Small intestine (tissue), 7 donors: Measurements from ENCODE around the gene OCIAD2. TPM values are rescaled to one million over a fixed set of nuclear protein-coding genes. Genes with fewer than 3 reads are reported as not detected.

Experiments used
- DNase-seq, 2 donors: peaks; one replicate each; pipeline versions ENCODE4 v3.0.0 to v3.0.0-alpha.2; 2013
- FAIRE-seq: peaks from 2 replicates; lab custom pipeline; 2012; peaks lifted over from hg19 to GRCh38; lab: Jason Lieb, UNC
- H3K27ac ChIP-seq, 3 donors: one replicate each; pipeline ENCODE4 v1.5.1; 2013; ENCODE audit warnings: low read length in 2 of 3, mild to moderate bottlenecking in 2 of 3, control low read depth in 1 of 3, inconsistent platforms in 1 of 3, low read depth in 1 of 3, moderate library complexity in 1 of 3
- H3K27me3 ChIP-seq, 3 donors: one replicate each; pipeline ENCODE4 v1.6.1; 2013; ENCODE audit warnings: low read length in 3 of 3, inconsistent platforms in 1 of 3; ENCODE audit not compliant: control insufficient read depth in 3 of 3, insufficient read depth in 3 of 3
- H3K36me3 ChIP-seq, 3 donors: one replicate each; pipeline ENCODE4 v1.6.1; 2013; ENCODE audit warnings: low read length in 3 of 3, inconsistent platforms in 1 of 3, low read depth in 1 of 3, mild to moderate bottlenecking in 1 of 3, moderate library complexity in 1 of 3; ENCODE audit not compliant: control insufficient read depth in 3 of 3, insufficient read depth in 2 of 3
- H3K4me1 ChIP-seq, 3 donors: one replicate each; pipeline ENCODE4 v1.6.1; 2013; ENCODE audit warnings: low read length in 2 of 3, inconsistent platforms in 1 of 3, low read depth in 1 of 3, mild to moderate bottlenecking in 1 of 3, moderate library complexity in 1 of 3; ENCODE audit not compliant: control insufficient read depth in 3 of 3, insufficient read depth in 2 of 3
- H3K4me3 ChIP-seq, 3 donors: one replicate each; pipeline ENCODE4 v1.5.1; 2013; ENCODE audit warnings: low read length in 3 of 3, control low read depth in 1 of 3, inconsistent platforms in 1 of 3, low read depth in 1 of 3, mild to moderate bottlenecking in 1 of 3, moderate library complexity in 1 of 3
- H3K9me3 ChIP-seq, 2 donors: one replicate each; pipeline ENCODE4 v1.6.1; 2013; ENCODE audit warnings: low read depth in 1 of 2, low read length in 1 of 2; ENCODE audit not compliant: control insufficient read depth in 2 of 2, insufficient read depth in 1 of 2
- whole genome bisulfite sequencing, 3 donors: extraction: QIAGEN DNeasy Blood & Tissue Kit; methylation state at CpG; one replicate each; pipeline ENCODE4 v1.1.7; 2013; 5-methylcytosine and 5-hydroxymethylcytosine counted together
- polyA plus RNA-seq, 4 donors: library from polyadenylated mRNA; stranded (reverse) in 3 of 4; unstranded in 1 of 4; fragments of 200-250 nt in 3 of 4; fragments of 120-200 nt in 1 of 4; gene quantifications; one replicate each; pipeline versions ENCODE4 v1.2.1 to v1.2.3, GENCODE V29; 2013
- donor health status: healthy with polysubstance abuse.
- donor health status: control.
- donor health status: control.
- donor health status: Bipolar disorder and iron deficiency.
- donor health status: healthy.

The OCIAD2 gene
- polyA plus RNA-seq, 4 donors, result 90.5 to 223 (median 166) TPM

DNA sequence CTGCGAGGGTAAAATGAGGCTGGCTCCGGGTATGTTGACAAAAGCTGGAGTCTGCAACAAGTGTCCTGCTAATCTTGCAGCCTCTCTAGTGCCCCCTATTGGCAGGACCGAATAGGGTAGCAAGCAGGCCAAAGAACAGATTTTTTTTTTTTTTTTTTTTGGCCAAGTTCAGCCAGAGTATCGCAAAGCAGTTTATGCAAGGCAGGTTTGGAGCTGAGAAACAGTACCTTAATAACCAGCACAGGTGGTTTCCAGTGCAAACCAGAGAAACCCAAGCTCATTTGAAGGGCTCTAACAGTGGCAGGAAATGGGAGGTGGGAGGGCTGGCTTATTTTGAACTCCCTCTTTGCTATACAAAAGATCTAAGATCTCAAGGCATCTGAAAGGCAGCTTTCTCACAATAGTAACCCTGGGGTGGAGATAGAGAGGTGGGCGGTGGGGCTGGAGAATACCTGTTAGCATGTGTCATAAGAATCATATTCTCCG is 38.2 kb upstream of the OCIAD2 start:
- H3K27ac ChIP-seq, result no peak overlapping the region

GRCh38 chr4:48944252-48944651 is 37.7 kb upstream of the OCIAD2 start:
- no peak for FAIRE-seq
- no peak overlapping the region for H3K27ac ChIP-seq
- peak in 1 of 2 donors; percentile 51 for DNase-seq

More for the DNA sequence above, 38.2 kb upstream of the OCIAD2 start:
- Histone ChIP-seq H3K36me3 (no peaks in the 10 kb centered on the region), H3K27me3 (peaks cover 0 to 1% (median 0%) of the 10 kb centered on the region in 3 donors), H3K4me3 (no peak overlapping the region), H3K9me3 (no peaks in the 10 kb centered on the region), H3K4me1 (peaks cover 0 to 4% (median 0%) of the 10 kb centered on the region in 3 donors)
- DNase-seq (no peak), FAIRE-seq (no peak)
- WGBS, 3 donors, result 66 to 69% (median 69%) methylated on average over 6 of the region's 6 CpGs

GRCh38 chr4:48943387-48943786 is 36.8 kb upstream of the OCIAD2 start:
- Histone ChIP-seq H3K9me3 (peaks cover 0 to 2% of the 10 kb centered on the region in 2 donors), H3K4me3 (no peak overlapping the region), H3K27ac (no peak overlapping the region), H3K27me3 (peaks cover 0 to 3% (median 0%) of the 10 kb centered on the region in 3 donors), H3K4me1 (no peaks in the 10 kb centered on the region), H3K36me3 (no peaks in the 10 kb centered on the region)
- no peak for FAIRE-seq
- 57 to 73% (median 59%) methylated on average over 1 of the region's 1 CpG for WGBS, 3 donors
- DNase-seq, result peak; percentile 17 to 18

More at GRCh38 chr4:48944252-48944651, 37.7 kb upstream of the OCIAD2 start:
- Histone ChIP-seq H3K27me3 (peaks cover 0 to 1% (median 0%) of the 10 kb centered on the region in 3 donors), H3K4me3 (no peak overlapping the region), H3K36me3 (no peaks in the 10 kb centered on the region), H3K4me1 (peaks cover 0 to 4% (median 0%) of the 10 kb centered on the region in 3 donors), H3K9me3 (no peaks in the 10 kb centered on the region)
- WGBS, 3 donors, result 66 to 75% (median 67%) methylated on average over 8 of the region's 8 CpGs

DNA sequence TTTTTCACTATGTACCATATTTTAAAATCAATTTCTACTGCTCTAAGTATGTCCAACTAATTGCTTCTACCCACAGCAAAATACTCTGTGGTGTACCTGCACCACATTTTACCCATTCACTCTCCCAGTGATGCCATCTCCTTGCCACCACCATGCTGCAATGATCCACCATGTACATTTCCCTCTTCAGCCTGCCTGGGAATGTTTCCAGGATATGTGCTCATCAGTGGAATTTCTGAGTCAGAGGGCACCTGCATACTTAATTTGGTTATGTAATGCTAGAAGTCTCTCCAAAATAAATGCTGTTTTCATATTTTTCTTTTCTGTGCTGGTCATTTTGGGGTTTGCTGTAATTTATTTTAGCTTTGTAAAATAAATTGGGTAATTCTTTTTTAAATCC is 33.2 kb upstream of the OCIAD2 start:
- peaks cover 0 to 4% (median 0%) of the 10 kb centered on the region in 3 donors for H3K27me3 ChIP-seq
- FAIRE-seq (no peak), DNase-seq (no peak)
- no peak overlapping the region for H3K27ac ChIP-seq
- H3K4me1 ChIP-seq, result no peaks in the 10 kb centered on the region
- peaks cover 0 to 5% of the 10 kb centered on the region in 2 donors for H3K9me3 ChIP-seq
- no peak overlapping the region for H3K4me3 ChIP-seq
- H3K36me3 ChIP-seq, result no peaks in the 10 kb centered on the region

DNA sequence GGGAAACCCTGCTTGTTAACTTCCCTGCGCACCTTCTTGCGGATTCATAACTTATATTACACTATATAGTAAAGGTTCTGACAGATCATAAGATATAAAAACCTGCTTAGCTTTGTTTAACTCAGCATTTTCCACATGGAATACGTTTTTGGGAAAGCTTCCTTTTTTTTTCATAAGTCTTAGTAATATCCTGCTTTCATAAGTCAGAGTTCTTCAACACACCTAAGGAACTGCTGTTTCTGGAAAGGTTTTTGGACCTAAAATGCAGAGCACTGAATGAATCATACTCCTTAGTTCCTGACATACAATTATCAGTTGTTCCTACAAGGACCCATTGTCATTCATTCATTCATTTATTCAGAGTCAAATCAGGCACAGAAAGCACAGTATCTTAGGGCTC is 32.3 kb upstream of the OCIAD2 start:
- H3K27ac ChIP-seq, result no peak overlapping the region
- H3K4me1 ChIP-seq, result no peaks in the 10 kb centered on the region
- no peaks in the 10 kb centered on the region for H3K36me3 ChIP-seq
- 79 to 84% (median 81%) methylated on average over 3 of the region's 3 CpGs for WGBS, 3 donors
- DNase-seq (no peak), FAIRE-seq (no peak)
- no peak overlapping the region for H3K4me3 ChIP-seq
- H3K9me3 ChIP-seq, result peaks cover 0 to 5% of the 10 kb centered on the region in 2 donors
- H3K27me3 ChIP-seq, result peaks cover 0 to 4% (median 0%) of the 10 kb centered on the region in 3 donors

- Histone ChIP-seq H3K36me3 (no peaks in the 10 kb centered on the region), H3K27ac (no peak overlapping the region), H3K4me3 (no peak overlapping the region), H3K9me3 (peaks cover 0 to 5% of the 10 kb centered on the region in 2 donors), H3K27me3 (peaks cover 0 to 4% (median 0%) of the 10 kb centered on the region in 3 donors), H3K4me1 (no peaks in the 10 kb centered on the region)
- 21 to 58% (median 37%) methylated on average over 2 of the region's 2 CpGs for WGBS, 3 donors
- no peak for FAIRE-seq
- DNase-seq, result peak in 1 of 2 donors; percentile 12
These were observed 30.5 kb upstream of the OCIAD2 start for GRCh38 chr4:48937033-48937432.

- H3K36me3 ChIP-seq, result no peaks in the 10 kb centered on the region
- H3K27me3 ChIP-seq, result no peaks in the 10 kb centered on the region
- FAIRE-seq (no peak), DNase-seq (no peak)
- no peaks in the 10 kb centered on the region for H3K4me1 ChIP-seq
- WGBS, 3 donors, result 87 to 93% (median 88%) methylated on average over 2 of the region's 2 CpGs
- no peak overlapping the region for H3K27ac ChIP-seq
- H3K4me3 ChIP-seq, result no peak overlapping the region
- H3K9me3 ChIP-seq, result no peaks in the 10 kb centered on the region
These were observed 24.9 kb upstream of the OCIAD2 start for GRCh38 chr4:48931459-48931858.

GRCh38 chr4:48930654-48931053 is 24.1 kb upstream of the OCIAD2 start:
- Histone ChIP-seq H3K27ac (no peak overlapping the region), H3K4me3 (no peak overlapping the region), H3K4me1 (no peaks in the 10 kb centered on the region), H3K9me3 (no peaks in the 10 kb centered on the region), H3K27me3 (no peaks in the 10 kb centered on the region), H3K36me3 (no peaks in the 10 kb centered on the region)
- DNase-seq, result no peak
- WGBS, 3 donors, result 85 to 94% (median 87%) methylated on average over 4 of the region's 4 CpGs
- FAIRE-seq, result no peak

GRCh38 chr4:48924416-48924815 is 17.8 kb upstream of the OCIAD2 start:
- 92 to 98% (median 92%) methylated on average over 4 of the region's 4 CpGs for WGBS, 3 donors

More at GRCh38 chr4:48924416-48924815, 17.8 kb upstream of the OCIAD2 start:
- no peak overlapping the region for H3K4me3 ChIP-seq
- DNase-seq, result no peak
- no peaks in the 10 kb centered on the region for H3K27me3 ChIP-seq
- no peaks in the 10 kb centered on the region for H3K4me1 ChIP-seq
- no peak overlapping the region for H3K27ac ChIP-seq
- FAIRE-seq, result no peak
- H3K36me3 ChIP-seq, result no peaks in the 10 kb centered on the region
- H3K9me3 ChIP-seq, result no peaks in the 10 kb centered on the region
